ENCODE measurements around the gene LAMA1.

GRCh38 chr18:6943143-6943542 lies 174.5 kb downstream of the LAMA1 start:
- TF ChIP-seq CTCF (IDR thresholded peaks at IDR 0.05; ENCODE audit: low read length) (no peak), EZH2 (optimal IDR thresholded peaks at IDR 0.05; ENCODE audit: low read depth, low read length) (no peak)

Measured in MM.1S (cell line).